Fibroblast of upper back skin (primary cell): ENCODE measurements around the gene USH1C.

Experiments used
- DNase-seq: peaks from one replicate; pipeline ENCODE4 v3.0.0-alpha.2; 2013

USH1C gene

DNA sequence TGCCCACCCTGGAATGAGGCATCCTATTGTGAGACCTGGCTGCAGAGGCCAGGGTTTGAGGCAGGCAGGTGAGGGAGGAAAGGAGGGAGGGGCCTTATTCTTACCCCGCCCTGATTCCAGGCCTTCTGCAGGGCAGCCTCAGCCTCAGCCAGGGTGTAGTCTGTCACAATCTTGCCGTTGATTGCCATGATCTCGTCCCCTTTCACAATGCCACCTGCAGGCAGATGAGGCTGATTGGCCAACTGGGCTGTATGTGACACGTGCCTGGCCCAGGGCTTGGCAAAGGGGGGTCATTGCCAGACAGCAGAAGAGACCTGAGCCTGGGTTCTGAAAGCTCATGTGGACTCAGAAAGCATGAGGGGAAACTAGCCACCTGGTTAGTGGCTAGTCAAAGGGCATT lies 46.2 kb downstream of the USH1C start:
- no peak for DNase-seq

DNA sequence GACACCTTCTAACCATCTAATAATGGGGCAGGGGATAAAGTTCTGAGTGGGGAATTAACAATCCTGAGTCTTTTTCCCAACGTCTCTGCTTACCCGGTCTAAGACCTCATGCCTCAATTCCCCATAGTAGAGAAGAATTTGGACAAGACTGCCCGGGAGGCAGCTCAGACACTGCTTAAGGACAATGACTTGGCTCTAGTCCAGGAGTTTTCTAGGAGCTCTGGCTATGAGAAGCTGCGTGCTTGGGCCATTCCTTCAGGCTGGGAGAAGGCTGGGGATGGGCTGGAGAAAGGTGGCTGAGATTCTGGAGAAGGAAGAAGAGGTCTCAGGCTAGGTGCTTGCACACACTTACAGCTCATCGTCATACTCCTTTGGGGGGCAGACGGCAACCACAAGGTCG lies 47.8 kb downstream of the USH1C start:
- peak; percentile 13 for DNase-seq

DNA sequence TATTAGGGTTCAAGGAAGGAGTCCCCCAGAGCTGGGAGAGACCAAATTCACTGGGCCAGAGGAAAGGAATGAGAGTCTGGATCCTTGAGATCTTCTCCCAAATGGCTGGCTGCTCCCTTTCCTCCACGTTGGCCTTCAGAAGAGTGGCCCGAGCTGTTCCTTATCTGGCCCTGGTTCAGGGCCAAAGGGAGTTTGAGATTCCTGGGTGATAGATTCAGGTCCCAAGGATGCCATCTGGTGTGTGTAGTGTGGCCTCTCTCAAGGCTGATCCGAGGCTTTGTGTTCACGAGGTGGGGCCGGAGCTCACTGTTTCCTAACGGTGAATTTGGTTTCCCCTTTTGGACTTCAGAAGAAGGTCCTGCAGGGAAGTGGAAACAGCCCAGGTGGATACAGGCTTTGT lies 50.2 kb downstream of the USH1C start:
- DNase-seq, result no peak

DNA sequence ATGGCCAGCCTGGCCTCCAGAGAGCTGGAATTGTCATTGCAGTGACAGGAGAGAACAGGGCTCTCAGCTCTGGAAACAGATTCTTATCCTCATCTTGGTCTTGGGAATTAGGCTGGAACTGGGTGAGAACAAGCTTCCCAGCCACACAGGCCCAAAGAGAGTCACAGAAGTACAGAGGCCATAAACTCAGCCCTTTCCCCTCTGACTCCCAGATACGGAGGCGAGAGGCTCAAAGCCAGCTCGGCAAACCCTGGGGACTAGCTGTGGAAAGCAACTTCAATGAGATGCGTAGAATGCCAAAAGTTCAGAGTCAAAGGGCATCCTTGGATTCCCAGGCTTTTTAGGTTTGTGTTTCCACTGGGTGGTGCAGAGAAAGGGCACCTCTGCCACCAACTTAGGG lies 53.3 kb downstream of the USH1C start:
- DNase-seq, result no peak

DNA sequence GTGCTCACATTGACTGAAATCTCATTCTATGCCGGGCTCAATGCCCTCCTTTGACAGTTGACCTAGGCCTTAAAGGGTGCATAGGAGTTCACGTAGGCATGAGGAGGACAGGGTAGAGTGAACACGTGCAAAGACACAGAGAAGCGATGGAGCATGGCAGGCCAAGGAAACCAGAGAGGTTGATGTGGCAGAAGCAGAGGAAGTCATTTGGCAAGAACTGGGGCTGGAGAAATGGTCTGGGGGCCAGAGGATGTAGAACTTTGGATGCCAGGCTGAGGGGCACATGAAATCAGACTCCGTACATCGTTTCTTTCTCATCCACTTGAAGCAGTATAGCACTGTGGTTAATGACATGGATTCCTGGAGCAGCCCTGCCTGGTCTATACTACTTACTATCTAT lies 54.0 kb downstream of the USH1C start:
- no peak for DNase-seq

DNA sequence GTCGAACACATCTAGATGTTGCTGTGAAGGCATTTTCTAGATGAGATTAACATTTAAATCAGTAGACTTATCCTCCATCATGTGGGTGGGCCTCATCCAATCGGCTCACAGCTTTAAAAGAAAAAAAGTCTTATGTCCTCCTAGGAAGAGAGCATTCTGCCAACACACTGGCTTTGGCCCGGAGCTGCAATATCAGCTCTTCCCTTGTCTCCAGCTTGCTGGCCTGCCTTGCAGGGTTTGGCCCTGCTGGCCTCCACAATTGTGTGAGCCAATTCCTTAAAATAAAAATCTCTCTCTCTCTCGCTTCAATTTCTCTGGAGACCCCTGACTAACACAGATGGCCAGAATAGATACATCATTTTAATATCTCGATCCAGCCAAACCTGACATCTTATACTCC lies 54.5 kb downstream of the USH1C start:
- DNase-seq, result no peak

DNA sequence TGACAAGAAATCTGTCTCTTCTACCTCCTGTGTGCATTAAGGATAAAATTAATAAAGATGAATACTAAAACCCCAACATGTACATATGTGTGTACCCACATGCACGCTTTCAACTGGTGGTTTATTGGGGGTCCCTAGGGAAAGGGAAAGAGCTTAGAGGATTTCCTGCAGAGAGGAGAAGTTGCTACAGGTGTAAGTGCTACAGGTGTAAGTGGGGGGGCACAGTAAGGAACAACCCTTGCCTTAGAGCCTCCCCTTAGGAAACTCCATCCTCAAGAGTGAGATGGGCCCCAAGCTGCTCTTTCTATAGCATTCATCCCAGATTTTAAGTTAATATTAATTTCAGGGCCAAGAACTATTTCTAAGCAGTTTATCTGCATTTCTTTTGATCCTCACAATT lies 55.7 kb downstream of the USH1C start:
- no peak for DNase-seq

DNA sequence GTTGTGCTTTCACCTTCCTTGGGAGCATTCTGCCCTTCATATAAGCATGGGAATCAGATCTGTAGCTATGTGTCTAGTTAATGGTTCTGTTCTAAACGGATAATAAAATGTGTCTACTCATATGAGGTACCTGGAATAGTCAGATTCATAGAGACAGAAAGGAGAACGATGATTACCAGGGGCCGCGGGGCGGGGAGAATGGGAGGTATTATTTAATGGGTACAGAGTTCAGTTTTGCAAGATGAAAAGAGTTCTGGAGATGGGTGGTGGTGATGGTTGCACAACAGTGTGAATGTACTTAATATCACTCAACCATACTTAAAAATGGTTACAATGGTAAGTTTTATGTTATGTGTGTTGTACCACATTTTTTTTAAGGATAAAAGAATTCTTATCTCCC lies 57.6 kb downstream of the USH1C start:
- DNase-seq, result no peak

DNA sequence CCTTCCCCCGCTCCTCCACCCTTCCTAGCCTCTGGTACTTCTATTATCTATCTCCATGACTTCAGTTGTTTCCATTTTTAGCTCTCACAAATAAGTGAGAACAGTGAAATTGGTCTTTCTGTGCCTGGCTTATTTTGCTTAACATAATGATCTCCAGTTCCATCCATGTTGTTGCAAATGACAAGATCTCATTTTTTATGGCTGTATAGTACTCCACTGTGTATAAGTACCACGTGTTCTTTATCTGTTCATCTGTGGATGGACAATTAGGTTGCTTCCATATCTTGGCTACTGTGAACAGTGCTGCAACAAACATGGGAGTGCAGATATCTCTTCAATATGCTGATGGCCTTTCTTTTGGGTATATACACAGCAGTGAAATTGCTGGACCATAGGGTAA lies 60.7 kb downstream of the USH1C start:
- no peak for DNase-seq

DNA sequence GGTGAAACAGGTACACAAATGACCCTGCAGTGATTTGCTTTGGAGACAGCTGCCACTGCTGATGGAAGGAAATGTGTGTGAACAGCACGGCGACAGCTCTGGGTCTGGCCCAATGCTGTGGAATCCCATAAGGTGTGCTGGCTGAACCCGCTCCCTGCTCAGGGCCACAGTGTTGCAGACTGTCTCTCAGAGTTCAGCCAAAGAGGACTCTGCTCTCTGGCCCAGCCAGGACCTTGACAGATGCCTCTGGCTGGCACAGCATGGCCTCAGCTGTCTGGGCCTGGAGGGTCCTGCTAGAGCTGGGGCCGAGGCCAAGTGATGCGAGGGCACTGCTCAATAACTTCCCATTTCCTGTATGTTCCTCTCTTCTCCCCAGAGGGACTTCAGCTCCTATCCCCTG lies 62.3 kb downstream of the USH1C start:
- no peak for DNase-seq

DNA sequence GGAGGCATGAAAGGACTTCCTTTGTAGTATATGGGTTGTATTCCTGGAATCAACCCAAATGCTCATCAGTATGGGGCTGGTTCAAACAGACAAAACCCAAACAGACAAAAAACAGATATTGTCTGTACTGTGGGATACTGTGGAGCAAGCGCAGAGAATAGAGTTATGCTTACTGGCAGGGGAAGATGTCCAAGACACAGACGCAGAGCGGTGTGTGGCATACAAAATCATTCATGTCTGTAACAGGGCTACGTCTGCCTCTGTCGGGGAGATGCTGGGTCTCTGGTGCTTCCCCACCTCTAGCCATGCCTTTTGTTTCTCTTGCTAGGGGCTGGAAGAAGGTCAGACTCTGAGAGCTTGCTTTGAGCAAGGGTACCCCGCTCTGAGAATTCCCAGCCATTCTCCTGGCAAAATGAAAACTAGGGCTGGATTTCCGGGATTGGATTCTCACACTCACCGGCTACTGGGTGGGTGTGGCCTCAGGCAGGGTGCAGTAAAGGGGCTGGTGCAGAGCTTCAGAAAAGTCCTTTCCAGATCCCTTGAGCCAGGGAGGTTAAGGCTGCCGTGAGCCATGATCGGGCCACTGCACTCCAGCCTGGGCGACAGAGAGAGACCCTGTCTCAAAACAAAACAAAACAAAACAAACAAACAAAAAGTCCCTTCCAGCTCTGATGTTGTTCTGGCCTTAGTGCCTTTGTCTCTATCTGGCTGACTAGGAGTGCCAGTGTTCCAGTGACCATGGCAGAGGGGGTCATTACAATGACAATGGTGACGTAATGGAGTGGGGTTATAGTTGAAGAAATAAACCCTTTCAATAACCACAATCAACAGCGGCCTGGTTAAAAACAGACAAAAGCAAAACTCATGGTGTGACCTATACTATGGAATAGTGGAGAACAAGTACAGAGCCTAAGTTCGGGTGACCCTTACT lies 64.7 kb downstream of the USH1C start:
- DNase-seq, result no peak

DNA sequence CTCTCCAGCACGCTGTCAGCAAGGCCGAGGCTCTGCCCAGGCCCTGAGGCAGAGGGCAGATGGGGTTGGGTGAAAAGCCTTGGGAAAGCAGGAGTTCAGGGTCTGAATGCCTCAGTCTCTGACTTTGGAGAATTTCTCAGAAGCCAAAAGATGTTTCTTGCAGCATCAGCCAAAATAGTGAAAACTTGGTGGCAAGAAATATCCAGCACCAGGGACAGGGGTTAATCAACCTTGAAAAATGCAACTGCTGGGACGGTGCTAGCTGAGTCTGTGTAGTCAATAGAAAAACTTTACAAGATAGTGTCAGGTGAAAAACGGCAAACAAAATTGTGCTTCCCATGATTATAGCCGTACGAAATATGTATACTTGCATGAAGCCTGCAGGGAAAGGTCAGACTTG lies 66.1 kb downstream of the USH1C start:
- DNase-seq, result no peak

DNA sequence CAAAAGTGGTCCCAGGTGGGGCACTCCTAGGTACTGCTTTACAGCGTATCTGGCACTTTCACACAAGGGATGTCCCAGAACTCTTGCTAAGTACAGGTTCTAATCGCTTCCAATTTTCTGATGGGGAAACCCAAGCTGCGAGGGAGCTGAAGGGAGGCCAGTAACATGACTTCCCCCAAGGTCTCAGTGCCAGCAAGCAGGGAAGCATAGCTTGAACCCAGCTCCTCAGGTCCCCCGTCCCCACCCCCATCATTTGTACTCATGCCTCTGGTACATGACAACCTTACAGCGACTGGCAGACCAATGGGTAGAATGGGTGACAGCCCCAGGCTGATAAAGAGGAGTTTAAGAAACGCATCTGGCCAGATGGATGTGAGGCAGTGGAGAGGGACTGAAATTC lies 66.9 kb downstream of the USH1C start:
- DNase-seq, result no peak

DNA sequence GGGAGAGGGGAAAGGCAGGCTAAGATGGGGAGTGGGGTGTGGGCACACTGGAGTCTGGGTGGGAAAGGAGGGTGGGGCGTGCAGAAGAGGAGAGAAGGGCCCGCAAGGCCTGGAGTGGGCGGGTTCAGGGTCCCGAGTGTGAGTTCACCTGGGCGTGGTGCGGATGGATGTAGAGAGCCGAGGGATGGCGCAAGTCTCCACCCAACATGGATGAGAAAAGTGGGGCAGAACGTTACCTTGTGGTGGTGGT lies 67.2 kb downstream of the USH1C start:
- DNase-seq, result no peak

DNA sequence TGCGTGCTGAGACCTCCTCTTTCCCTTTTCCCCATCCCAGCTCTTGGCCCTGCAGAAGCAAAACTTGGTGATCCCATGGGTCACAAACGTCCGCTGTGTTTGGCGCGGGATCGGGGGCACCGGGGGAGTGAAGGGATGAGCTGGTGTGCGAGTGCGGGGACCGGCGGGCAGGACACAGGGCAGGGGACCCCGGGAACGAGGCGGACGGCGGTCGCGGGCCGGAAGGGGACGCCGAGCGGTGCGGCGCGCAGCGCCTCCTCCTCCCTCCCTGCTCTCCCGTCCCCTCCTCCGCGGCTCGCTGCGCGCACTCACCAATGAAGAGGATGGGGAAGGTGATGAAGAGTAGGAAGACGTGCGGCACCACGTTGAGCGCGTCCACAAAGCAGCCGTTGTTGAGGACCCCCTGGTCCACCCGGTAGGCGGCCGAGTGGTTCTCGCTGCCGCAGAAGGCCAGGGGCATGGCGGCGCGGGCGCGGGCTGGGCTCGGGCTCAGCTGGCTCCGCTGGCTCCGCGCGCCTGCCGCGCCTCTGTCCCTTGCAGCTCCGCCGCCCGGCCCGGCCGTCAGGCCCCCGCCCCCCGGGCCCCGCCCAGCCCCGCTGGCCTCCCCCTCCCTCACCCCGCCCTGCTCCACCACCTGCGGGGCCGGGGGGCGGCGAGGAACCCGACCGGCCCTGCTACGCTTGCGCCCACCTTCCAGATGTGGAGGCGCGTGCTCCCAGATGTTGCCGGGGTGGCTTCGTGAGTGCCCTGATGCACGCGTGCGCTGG lies 67.7 kb downstream of the USH1C start, which contains the start of gene ABCC8:
TSS of gene ABCC8 (minus strand) at position 529 of the 767 bp plus-strand sequence. CDS start at position 460, 69 bp downstream.
- DNase-seq, result no peak

DNA sequence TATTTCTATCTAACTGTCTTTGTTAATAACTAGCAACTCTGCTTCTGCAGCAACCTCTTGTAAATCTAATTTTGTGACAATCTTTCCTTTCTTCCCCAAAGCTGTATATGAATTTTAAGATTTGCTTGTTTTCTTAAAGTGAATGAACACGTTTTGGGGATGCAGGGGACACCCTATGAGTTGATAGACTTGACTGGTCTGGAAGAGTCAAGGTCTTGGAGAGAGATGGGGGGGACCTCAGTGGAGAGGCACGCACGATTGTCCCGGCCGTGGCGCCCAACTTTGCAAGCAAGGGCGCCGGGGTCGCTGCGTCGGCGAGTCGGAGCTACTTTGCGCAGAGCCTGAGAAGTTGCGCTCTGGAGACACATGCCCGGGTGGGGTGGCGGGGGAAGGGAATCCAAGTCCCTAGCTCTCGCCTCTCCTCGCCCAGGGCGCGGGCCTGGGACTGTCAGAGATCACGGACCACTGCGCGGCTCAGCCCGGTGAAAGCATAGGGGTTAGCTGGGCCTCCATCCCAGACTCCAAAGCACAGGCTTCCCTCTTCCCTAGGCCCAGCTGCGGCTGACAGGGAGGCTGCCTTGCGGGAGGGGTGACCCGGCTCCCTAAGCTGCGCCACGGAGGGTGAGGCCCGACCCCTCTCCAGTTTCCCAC lies 68.4 kb downstream of the USH1C start:
- DNase-seq, result no peak

DNA sequence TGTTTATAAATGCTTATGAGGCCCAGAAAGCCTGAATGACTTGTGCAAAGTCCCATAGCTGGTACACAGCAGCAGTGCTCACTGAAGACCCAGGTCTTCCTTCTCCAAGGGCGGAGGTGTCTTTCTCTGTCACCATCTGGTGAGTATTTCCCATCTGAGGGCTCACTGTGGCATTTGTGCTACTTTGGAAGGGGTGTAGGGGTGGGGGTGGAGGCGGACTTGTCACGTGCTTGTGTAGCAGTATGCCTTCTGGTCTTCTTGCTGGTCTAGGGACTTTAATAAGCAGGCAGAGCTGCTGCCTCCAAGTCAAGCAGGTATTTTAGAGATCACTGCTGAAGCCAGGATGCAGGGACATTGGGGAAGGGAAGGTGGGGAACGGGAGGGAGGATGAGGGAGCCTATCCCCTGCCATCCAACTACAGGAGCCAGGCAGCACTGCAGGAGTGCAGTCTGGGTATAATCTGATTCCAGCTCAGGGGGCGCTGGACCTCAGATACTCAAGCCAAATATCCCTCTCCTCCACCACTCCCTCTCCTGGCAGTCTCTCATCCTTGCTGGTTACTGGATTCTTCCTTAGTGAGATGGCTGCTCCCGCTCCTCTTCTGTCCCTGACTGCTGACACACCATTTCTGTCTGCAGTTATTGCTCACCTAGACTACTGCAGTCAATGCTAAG lies 71.0 kb downstream of the USH1C start:
- DNase-seq, result peak; percentile 3

DNA sequence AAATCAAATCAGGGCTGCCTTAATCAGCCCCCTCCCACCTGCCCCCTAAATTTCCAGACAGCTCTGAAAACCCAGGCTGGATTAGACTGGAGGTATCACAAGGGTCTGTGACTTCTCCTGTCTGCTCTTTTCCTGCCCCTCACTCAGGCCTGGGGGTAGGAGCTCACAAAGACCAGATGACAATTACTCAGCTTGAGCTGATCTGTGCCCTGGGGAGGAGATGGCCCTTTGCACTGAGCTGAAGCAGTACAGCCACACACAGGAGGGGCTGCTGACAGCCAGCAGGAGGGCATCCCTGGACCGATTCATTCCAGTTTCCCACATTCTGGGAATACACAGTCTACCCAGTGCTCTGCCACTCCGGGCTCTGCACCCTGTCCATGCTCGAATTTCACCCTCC lies 71.7 kb downstream of the USH1C start:
- DNase-seq, result no peak

DNA sequence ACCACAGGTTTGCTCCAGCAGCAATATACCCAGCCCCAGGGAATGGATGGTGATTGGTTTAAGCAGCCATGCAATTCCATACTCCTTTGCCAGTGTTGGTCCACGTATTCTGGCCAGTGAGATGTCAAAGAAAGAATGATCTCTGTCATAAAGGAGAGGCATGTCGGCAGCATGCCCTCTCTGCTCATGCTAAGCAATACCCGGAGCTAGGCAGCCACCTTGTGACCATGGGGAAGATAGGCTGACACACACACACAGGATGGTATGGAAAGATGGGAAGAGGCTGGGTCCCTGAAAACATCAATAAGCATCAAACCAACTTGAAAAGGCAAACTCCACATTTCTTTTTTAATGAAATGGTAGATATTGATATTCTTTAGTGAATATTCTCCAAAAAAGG lies 72.7 kb downstream of the USH1C start:
- no peak for DNase-seq

DNA sequence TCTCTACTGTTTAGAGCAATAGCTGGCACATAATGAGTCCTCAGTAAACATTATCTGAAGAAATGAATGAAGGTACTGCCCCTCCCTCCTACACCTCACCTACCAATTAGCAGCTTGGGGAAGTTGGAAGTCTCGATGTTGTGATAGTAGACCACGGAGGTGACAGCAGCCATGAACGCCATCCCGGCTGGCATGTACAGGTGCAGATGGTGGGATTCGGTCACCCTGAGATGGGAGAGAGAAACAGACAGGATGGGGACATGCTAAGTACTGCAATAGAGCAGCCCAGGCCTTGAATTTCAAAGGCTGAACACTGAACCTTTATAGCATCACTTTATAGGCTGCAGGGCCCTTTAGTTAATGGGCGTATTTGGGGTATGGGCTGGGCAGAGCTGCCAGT lies 74.2 kb downstream of the USH1C start:
- no peak for DNase-seq

DNA sequence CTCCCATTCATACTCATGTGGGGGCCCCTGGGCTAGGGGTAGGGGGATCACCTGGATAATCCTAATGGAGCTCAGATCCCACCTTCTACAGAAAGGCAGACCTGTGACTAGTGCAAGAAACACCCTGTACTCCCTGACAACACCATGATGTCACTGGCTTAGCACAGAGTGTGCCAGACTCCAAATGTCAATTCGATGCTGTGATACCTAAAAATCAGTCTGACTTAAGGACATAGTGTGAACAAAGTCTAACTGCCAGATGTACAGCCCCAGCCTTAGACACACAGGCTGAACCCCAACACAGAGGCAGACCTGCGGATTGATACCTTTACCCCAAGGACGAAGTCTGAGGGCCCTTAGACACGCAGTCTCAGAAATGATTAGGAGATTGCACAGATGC lies 76.1 kb downstream of the USH1C start:
- DNase-seq, result no peak

DNA sequence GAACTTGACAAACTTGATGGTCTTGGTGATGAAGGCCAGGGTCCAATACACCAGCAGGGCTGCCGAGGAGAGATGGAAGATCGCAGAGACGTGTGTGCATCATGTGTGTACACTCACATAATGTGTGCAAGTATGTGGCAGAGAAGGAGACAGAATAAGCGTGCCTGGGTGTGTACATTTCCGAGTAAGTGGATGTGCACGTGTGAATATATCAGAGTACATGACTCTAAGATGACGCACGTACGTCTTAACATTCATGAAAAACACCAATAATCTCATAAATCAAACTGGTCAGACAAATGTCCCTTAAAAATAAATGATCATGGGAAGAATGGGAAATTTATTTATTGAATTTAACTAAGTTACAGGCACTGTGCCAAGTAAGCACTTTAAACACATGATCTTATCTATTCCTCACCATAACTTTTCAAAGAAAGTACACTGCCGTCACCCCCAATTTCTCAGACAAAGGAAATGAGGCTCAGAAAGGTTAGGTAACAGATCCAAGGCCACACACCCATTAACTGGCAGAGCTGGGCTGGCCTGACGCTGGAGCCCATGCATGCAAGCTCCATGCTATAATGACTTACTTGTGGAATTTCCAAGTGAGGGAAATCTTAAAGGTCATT lies 80.6 kb downstream of the USH1C start:
- no peak for DNase-seq

DNA sequence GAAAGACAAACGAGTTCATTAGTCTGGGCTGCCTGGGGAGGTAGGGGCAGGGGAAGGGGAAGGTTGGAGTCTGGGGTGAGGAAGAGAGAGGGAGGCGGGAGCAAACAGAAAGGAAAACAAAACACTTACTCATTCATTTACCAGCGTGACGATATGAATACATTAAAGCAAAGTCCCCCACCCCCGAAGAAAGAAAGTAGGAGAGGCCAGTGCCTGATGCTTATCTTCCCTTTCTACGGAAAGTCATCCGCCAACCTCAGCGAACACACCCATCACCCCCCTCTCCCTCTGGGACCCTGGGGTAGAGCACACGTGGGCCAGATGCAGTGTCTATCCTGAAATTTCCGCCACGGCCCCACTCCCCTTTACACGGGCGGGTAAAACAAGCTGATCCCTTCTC lies 81.3 kb downstream of the USH1C start:
- DNase-seq, result no peak
